Measurements from ENCODE around the gene SMLR1.

SMLR1 gene

GRCh38 chr6:130810307-130811030 is 16.7 kb upstream of the SMLR1 start:
- no peak overlapping the region for H3K4me2 ChIP-seq (ENCODE audit: low read length)
- H2AFZ ChIP-seq (ENCODE audit: low read depth, low read length) = no peak overlapping the region
- H3K4me1 ChIP-seq (ENCODE audit: low read length) = no peaks in the 10 kb centered on the region
- H3K4me3 ChIP-seq (ENCODE audit: low read length) = no peak overlapping the region
- no peaks in the 10 kb centered on the region for H3K36me3 ChIP-seq (replicated peaks; ENCODE audit: low read depth, low read length)
- no peak overlapping the region for H3K9ac ChIP-seq (ENCODE audit: low read length)
- no peaks in the 10 kb centered on the region for H3K9me3 ChIP-seq (ENCODE audit: insufficient read depth, low read length)
- no peaks in the 10 kb centered on the region for H3K27me3 ChIP-seq (ENCODE audit: low read depth, low read length)
- H3K27ac ChIP-seq (ENCODE audit: low read length) = no peak overlapping the region
- H4K20me1 ChIP-seq (ENCODE audit: insufficient read depth, low read length) = no peaks in the 10 kb centered on the region
- no peaks in the 10 kb centered on the region for H3K79me2 ChIP-seq (ENCODE audit: low read length)
- TF ChIP-seq EZH2phosphoT487 (IDR thresholded peaks at IDR 0.05; ENCODE audit: low read depth) (no peak), CTCF (IDR thresholded peaks at IDR 0.05; ENCODE audit: low read depth, low read length) (no peak)

- Histone ChIP-seq H3K79me2 (ENCODE audit: low read length) (no peaks in the 10 kb centered on the region), H3K9me3 (ENCODE audit: insufficient read depth, low read length) (no peaks in the 10 kb centered on the region), H2AFZ (ENCODE audit: low read depth, low read length) (no peak overlapping the region), H3K36me3 (replicated peaks; ENCODE audit: low read depth, low read length) (no peaks in the 10 kb centered on the region), H3K27me3 (ENCODE audit: low read depth, low read length) (no peaks in the 10 kb centered on the region), H3K4me1 (ENCODE audit: low read length) (no peaks in the 10 kb centered on the region), H4K20me1 (ENCODE audit: insufficient read depth, low read length) (no peaks in the 10 kb centered on the region), H3K27ac (ENCODE audit: low read length) (no peak overlapping the region), H3K4me3 (ENCODE audit: low read length) (no peak overlapping the region), H3K4me2 (ENCODE audit: low read length) (no peak overlapping the region), H3K9ac (ENCODE audit: low read length) (no peak overlapping the region)
- TF ChIP-seq EZH2phosphoT487 (IDR thresholded peaks at IDR 0.05; ENCODE audit: low read depth) (no peak), CTCF (IDR thresholded peaks at IDR 0.05; ENCODE audit: low read depth, low read length) (no peak)
Observed at GRCh38 chr6:130811932-130812331, 15.3 kb upstream of the SMLR1 start.

GRCh38 chr6:130814506-130814905 is 12.7 kb upstream of the SMLR1 start:
- Histone ChIP-seq H3K4me2 (ENCODE audit: low read length) (no peak overlapping the region), H3K4me3 (ENCODE audit: low read length) (no peak overlapping the region), H3K9ac (ENCODE audit: low read length) (no peak overlapping the region), H3K79me2 (ENCODE audit: low read length) (no peaks in the 10 kb centered on the region), H4K20me1 (ENCODE audit: insufficient read depth, low read length) (no peaks in the 10 kb centered on the region), H2AFZ (ENCODE audit: low read depth, low read length) (no peak overlapping the region), H3K27ac (ENCODE audit: low read length) (no peak overlapping the region), H3K36me3 (replicated peaks; ENCODE audit: low read depth, low read length) (no peaks in the 10 kb centered on the region), H3K27me3 (ENCODE audit: low read depth, low read length) (no peaks in the 10 kb centered on the region), H3K4me1 (ENCODE audit: low read length) (no peaks in the 10 kb centered on the region), H3K9me3 (ENCODE audit: insufficient read depth, low read length) (no peaks in the 10 kb centered on the region)
- no peak for TF ChIP-seq CTCF (IDR thresholded peaks at IDR 0.05; ENCODE audit: low read depth, low read length)
- no peak for TF ChIP-seq EZH2phosphoT487 (IDR thresholded peaks at IDR 0.05; ENCODE audit: low read depth)

- H3K79me2 ChIP-seq (ENCODE audit: low read length) = no peaks in the 10 kb centered on the region
- no peak overlapping the region for H3K9ac ChIP-seq (ENCODE audit: low read length)
- TF ChIP-seq EZH2phosphoT487 (IDR thresholded peaks at IDR 0.05; ENCODE audit: low read depth) (no peak), CTCF (IDR thresholded peaks at IDR 0.05; ENCODE audit: low read depth, low read length) (no peak)
- H4K20me1 ChIP-seq (ENCODE audit: insufficient read depth, low read length) = no peaks in the 10 kb centered on the region
- no peak overlapping the region for H2AFZ ChIP-seq (ENCODE audit: low read depth, low read length)
- H3K27ac ChIP-seq (ENCODE audit: low read length) = no peak overlapping the region
- H3K4me1 ChIP-seq (ENCODE audit: low read length) = no peaks in the 10 kb centered on the region
- no peaks in the 10 kb centered on the region for H3K36me3 ChIP-seq (replicated peaks; ENCODE audit: low read depth, low read length)
- no peak overlapping the region for H3K4me2 ChIP-seq (ENCODE audit: low read length)
- no peaks in the 10 kb centered on the region for H3K9me3 ChIP-seq (ENCODE audit: insufficient read depth, low read length)
- H3K4me3 ChIP-seq (ENCODE audit: low read length) = no peak overlapping the region
- no peaks in the 10 kb centered on the region for H3K27me3 ChIP-seq (ENCODE audit: low read depth, low read length)
Observed at GRCh38 chr6:130815200-130816071, 11.8 kb upstream of the SMLR1 start.

Data from OCI-LY3 (cell line).